GM19467 (cell line): ENCODE data around the gene EML3.
"Not testable (repeated sequence)": the region's sequence is repeated elsewhere in the genome, so short reads cannot be mapped to it uniquely, and the experiment has no call there.

ENCODE experiments used
- ATAC-seq: cut with Tn5 transposase; IDR thresholded peaks from one replicate; pipeline ENCODE4 v1.9.1; 2021; ENCODE audit warnings: mild to moderate bottlenecking, moderate library complexity; ENCODE audit not compliant: unreplicated experiment

The EML3 gene, protein sequence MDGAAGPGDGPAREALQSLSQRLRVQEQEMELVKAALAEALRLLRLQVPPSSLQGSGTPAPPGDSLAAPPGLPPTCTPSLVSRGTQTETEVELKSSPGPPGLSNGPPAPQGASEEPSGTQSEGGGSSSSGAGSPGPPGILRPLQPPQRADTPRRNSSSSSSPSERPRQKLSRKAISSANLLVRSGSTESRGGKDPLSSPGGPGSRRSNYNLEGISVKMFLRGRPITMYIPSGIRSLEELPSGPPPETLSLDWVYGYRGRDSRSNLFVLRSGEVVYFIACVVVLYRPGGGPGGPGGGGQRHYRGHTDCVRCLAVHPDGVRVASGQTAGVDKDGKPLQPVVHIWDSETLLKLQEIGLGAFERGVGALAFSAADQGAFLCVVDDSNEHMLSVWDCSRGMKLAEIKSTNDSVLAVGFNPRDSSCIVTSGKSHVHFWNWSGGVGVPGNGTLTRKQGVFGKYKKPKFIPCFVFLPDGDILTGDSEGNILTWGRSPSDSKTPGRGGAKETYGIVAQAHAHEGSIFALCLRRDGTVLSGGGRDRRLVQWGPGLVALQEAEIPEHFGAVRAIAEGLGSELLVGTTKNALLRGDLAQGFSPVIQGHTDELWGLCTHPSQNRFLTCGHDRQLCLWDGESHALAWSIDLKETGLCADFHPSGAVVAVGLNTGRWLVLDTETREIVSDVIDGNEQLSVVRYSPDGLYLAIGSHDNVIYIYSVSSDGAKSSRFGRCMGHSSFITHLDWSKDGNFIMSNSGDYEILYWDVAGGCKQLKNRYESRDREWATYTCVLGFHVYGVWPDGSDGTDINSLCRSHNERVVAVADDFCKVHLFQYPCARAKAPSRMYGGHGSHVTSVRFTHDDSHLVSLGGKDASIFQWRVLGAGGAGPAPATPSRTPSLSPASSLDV

DNA sequence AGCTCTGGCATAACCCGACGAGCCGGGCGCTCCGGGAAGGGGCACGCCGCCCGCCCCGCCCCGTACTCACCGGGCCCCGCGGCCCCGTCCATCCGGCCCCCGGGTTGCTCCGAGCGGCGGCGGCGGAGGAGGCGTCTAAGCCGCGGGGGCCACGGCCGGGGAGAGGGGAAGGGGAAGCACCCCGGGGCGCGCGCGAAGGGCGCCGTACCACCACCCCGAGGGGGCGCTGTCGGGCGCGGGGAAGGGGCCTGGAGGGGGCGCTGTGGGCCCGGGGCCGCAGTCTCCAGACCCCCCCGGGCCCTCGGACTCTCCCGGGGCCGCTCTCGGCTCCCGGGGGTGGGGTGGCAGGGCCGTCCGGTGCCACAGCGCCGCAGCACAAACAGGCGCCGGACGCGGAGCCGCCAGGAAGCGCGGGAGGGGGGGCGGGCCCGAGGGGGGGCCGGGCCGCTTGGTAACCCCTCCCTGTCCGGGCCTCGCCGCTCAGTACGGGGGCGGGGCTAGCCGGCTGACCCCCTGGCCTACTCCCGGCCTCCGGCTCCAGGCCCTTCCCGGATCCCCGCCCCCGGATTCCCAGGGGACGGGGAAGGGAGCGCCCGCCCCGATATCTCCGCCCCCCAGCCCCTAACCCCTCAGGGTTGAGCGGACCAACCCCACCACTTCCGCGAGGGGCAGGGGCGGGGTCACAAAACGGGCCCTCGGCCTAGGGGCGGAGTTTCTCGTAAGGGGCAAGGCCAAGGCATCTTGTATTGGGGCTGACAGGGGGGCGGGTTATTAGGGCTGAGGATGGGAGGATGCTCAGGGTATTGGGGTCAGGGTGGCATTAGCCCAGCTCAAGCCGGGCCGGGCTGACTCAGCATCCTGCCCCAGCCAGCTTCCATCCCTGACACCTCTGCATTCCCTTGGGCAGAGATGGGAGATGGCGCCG, at the start of gene EML3, which contains the start of gene ROM1:
EML3 (minus strand) TSS at position 410 of the 925 bp plus-strand sequence; CDS start at position 92, 318 bp downstream.
ROM1 (plus strand) TSS at position 892 of the 925 bp plus-strand sequence; CDS start at position 917, 25 bp downstream.
- peak; percentile 57 for ATAC-seq

DNA sequence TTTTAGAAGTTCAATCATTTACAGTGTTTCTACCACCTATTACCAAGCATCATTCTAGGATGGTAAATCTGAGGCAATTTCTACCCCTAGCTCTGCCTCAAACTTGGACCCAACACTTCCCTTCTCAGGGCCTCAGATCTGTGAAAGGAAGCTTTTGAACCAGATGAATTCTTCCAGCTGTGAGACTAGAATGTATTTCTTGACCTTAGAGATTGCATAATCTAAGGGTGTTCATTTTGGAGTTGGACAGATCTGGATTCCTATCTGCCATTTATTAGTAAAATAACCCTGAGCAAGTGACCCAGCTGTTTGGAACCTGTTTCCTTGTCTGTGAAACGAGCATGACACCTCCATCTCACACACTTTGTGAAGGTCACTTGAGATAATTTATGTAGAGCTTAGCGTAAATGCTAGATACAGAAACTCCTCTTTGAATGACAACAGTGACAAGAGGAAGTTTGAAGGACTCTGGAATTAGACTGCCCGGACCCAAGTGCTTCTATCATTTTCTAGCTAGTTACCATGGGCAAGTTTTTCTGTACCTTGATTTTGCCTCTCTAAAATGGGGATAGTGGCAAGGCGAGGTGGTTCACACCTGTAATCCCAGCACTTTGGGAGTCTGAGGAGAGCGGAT, 44.3 kb upstream of the EML3 start:
- ATAC-seq = no peak

DNA sequence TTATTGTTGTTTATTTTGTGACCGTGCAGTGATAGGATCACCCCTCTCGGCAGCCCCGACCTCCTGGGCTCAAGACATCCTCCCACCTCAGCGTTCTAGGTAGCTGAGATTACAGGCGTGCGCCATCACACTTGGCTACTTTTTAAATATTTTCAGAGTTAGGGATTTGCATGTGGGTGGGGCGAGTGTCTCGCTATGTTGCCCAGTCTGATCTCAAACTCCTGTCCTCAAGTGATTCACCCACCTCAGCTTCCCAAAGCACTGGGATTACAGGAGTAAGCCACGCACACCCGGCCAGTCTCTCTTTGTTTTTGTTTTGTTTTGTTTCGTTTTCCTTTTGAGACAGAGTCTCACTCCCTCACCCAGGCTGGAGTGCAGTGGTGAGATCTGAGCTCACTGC, 41.7 kb upstream of the EML3 start:
- no peak for ATAC-seq

DNA sequence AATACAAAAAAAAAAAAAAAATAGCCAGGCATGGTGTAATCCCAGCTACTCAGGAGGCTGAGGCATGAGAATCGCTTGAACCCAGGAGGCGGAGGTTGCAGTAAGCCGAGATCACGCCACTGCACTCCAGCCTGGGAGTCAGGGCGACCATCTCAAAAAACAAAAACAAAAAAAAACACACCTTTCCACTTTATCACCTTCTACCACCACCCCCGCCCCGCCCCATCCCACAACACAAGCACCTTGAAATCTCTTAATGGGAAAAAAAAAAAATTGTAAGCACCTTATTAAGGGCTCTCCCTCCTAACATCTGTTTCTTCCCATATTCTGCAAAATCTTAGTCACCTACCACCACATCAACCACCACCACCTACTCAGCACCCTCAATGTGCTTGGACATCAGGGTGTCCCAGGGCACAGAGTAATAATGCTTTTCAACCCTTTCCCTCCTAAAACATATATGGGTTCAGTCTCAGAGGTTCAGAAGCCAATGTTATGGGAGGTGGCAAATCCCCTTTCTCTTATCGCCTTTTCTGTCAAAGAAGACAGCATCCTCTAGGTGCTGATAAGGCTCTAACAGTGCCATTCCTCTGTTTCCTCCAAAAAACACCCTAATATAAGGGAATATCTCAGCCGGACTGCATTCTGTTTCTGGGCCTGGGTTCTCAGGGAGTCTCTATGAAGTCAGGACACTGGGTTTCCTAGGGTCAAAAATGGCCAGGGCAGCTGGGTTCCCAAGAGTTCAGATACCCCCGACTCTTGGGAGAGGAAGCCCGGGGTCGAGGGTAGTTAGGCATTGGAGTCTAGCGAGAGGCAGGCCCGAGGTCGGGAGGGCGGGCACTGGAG, 39.8 kb upstream of the EML3 start:
- no peak for ATAC-seq

DNA sequence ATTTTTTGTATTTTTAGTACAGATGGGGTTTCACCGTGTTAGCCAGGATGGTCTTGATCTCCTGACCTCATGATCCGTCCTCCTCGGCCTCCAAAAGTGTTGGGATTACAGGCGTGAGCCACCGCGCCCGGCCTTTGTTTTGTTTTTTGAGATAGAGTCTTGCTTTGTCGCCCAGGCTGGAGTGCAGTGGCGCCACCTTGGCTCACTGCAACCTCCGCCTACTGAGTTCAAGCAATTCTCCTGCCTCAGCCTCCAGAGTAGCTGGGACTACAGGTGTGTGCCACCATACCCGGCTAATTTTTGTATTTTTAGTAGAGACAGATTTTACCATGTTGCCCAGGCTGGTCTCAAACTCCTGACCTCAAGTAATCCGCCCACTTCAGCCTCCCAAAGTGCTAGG, 37.7 kb upstream of the EML3 start:
- not testable (repeated sequence) for ATAC-seq

DNA sequence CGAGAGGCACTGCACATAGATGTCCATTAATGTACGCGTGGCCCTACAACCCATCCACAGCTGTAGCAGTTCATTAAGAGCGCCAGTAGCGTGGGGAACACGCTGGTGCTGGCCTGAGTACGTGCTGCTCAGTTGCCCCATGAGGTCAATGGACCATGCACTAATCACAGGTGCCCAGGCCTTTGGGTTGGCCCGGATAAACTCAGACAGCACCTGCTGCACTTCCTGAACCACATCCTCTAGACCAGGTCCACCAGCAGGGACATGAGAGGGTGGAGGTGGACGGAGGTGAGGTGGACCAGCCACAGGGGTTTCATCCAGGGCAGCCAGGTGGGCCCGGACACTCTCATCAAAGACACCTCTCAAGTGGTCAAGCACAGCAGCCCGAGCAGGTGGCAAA, 36.9 kb upstream of the EML3 start:
- no peak for ATAC-seq

DNA sequence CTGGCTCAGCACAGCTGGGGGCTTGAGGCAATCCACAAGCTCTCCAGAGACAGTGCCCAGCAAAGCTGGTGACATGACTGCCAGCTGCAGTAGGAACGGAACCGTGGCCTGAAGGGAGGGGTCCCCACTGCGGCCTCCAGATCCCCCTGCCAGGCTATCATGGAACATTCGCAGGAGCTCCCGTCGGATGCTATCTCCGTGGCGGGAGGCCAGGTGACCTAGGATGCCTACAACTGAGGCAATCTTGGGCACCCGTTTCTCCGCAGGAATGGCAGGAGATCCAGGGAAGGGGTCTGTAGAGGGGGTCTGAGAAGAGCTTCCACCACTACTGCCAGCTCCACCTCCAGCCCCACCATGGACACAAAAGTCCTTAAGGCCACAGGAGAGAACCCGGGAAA, 36.4 kb upstream of the EML3 start:
- ATAC-seq = no peak

DNA sequence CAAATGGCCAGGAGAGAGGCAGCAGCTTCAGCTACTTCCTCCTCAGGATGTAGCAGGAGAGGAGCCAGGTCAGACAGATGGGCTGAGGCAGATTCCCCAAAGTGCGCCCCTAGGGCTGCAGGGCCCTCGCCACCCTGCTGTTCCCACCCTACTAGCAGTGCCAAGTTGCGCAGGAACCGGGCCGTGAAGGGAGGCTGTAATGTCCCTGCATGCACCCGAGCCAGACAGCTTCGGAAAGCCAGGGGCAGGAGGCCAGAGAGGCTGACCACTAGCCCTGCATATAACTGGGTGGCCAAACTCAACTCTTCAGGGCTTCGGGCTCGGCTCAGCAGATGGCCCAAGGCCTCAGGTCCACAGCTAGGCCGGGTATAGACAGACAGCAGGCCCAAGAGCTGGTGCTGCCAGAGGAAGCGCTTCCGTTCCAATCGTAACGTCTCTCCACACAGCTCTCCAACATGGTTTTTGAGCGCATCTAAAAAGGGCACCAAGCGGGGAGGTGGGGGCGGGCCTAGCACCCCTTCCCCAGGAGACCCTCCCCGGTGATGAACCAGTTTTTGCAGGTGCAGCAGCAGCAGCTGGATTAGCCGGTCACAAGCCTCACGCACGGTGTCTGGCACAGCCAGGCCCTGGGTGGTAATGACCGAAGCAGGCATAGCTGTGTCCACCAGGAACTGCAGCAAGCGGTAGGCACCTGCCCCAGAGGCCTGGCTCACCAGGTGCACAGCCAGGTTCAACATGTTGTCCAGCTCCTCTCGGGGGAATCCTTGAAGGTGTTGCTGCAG, 35.8 kb upstream of the EML3 start:
- no peak for ATAC-seq

DNA sequence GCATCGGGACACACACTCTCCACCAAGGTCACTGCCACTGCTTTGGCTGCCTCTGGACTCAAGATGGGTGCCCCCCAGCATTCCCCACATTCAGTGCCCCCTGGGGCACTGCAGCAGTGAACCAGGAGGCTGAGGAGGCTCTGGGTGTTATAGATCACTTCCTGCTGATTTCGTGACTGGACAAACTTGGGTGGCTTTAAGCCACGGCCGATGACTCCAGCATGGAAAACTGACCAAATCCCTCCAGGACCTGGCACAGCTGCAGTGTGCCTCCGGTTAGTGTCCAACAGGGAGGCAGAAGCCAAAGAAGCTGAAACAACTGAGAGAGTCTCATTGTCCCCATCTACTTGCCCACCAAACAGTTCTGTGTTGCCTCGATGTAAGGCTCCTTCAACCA, 35.0 kb upstream of the EML3 start:
- ATAC-seq = no peak

DNA sequence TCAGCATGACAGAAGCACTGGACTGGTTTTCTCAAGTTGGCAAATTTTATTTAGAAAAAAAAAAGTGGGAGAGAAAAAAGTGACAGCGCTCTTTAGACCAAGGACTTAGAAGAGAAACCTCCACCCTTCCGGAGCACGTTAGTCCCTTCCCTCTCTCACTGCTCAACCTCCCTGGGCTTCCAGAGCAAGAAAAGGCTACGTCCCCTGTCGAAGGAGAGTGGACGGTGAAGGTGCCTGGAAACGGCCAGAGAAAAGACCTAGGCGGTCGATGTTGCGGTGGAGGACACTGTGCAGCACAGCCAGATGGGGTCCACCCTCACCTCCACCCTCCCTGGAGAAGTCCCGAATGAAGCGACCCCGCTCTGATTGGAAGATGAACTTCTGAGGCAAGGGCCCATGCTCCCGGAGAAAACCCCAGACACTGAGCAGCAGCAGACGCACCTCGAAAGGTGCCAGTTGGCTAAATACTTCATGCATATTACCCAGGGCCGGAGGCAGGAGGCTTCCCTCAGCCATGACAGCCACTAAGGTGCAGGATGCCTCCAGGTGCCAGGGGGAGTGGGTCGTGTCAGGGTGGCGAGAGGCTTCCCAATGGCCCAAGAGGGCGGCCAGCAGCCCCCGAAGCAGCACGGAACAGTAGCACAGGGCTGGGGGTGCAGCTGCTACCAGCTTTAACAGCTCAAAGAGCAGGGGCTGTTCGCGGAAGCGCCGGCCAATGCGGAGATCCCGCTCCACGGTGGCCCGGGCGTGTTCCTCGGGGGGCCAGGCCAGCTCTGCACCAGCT, 34.4 kb upstream of the EML3 start:
- ATAC-seq = no peak

DNA sequence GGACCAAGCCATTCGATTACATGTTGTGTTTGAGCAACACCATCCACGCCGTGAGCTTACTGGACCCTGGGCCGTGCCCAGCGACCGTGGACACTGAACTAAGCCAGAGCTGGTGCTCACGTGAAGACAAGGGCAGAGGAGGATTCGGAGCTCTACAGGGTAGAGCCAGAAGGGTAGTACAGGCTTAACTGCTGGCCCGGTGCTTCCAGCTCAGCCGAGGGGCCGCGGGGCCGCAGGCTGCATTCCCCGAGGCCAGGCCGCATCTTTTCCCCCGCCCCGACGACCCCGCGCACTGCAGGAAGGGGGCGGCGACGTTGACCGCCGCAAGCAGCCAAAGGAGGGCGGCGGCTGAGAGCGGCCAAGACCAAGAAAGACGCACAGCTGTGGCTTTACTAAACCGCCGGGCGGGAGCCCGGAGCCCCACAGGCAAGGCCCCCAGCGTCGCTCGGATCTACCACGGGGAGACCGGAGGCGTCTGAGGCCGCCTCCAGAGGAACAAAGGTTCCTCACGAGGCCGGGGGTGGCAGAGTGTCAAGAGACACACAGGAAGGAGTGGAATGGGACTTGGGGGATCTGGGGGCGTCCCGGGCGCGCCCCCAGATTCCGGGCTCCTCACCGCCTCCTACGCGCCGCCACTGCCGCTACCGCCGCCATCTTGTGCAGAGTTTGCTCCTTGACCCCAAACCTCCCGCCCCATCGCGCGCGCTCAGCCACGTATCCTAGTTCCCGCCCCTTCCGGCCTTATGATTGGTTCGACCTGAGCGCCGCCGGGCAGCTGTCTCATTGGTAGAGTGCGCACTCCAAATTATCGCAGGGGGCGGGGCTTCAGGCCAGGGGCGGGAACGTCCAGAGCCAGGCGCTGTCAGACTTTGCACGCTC, 33.6 kb upstream of the EML3 start, which contains the start of gene GANAB:
GANAB (minus strand) TSS at position 668 of the 879 bp plus-strand sequence; CDS start at position 654, 14 bp downstream.
- peak; percentile 81 for ATAC-seq

DNA sequence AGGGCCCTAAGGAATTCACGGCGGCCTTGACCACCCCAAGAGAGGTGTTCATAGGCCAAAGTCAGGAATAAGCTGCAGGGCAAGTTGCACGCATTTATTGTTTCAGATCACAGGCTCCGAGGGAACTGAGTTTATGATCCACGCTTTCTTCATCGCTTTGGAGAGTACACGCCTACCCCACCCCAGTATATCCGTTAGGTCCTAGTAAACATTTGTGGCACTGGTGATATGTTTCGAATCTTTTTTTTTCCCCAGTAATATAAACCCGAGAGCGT, 33.0 kb upstream of the EML3 start:
- no peak for ATAC-seq

DNA sequence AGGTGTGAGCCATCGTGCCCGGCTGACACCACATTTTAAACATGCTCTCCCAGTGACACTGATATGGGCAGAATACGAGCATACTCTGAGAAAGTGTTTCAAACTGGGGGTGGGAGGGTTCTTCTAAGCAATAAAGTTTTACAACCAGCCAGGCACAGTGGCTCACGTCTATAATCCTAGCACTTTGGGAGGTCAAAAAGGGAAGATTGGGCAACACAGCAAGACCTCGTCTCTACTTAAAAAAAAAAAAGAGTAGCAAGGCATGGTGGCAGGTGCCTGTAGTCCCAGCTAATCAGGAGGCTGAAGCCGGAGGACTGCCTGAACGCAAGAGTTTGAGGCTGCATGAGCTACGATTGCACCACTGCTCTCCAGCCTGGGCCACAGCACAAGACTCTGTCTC, 31.6 kb upstream of the EML3 start:
- ATAC-seq = no peak

DNA sequence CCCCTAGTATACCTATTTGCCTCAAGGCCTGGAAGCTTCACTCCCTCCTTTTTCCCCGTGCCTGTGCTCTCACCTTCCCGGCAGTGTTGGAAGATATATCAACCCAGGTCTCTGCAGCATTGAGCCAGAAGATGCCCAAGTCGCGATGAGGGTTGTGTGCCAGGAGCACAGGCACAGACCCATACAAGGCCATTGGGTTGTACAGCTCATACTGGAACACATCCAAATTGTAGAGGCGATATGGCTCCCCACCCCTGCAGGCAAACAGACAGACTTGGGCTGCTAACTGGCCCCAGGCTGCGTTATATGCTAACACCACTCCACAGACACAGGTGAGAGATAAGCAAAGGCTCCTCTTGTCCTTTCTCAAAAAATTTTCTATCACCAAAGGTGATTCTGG, 19.9 kb upstream of the EML3 start:
- no peak for ATAC-seq

DNA sequence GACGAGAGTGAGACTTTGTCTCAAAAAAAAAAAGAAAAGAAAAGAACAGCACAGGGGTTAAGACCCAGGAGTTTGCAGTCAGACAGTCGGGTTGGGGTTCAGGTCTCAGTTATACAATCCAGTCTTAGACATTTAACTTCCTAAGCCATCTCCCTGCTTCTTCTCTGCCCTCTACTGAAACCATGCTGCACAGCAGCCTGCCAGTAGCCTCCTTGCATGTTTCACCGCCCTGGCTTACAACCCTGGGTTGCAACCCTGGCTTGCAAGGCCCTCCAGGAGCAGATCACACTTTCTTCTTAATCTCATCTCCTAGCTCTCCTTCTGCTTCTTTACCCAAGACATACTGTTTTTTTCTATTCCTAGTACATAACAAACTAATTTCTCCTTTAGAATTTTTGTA, 15.1 kb upstream of the EML3 start:
- no peak for ATAC-seq

DNA sequence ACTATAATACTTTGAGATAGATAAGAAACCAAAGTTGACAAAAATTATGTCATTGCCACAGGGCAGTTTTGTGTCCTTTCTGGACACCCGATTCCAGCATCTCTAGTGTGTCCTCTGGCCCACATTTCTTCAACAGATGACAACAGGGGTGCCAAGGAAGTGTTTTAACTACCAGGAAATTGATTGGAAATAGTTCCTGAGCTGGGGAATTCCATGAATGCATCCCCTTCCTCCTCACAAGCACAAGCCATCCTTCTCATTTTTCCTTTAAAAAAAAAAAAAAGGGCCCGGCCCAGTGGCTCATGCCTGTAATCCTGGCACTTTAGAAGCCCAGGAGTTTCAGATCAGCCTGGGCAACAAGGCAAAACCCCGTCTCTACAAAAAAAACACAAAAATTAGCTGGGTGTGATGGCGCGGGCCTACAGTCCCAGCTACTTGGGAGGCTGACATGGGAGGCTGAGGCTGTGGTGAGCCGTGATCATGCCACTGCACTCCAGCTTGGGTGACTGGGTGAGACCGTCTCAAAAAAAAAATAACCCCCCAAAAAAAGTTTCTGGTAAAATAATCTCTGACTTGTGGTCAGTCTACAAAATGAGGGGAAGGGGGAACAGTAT, 10.0 kb upstream of the EML3 start:
- no peak for ATAC-seq
